Fibroblast of lung (primary cell): ENCODE measurements around the gene TSHZ2. TPM values are rescaled to one million over a fixed set of nuclear protein-coding genes. Genes with fewer than 3 reads are reported as not detected.

Experiments
- DNase-seq, 2 donors: peaks; one replicate each; pipeline versions ENCODE4 v3.0.0 to v3.0.0-alpha.2; 2010; ENCODE audit warnings: low read depth in 2 of 2
- H2AFZ ChIP-seq: 2 replicates; pipeline ENCODE4 v1.5.1; 2012; ENCODE audit warnings: low read length, control low read depth, inconsistent platforms
- H3K27ac ChIP-seq: 2 replicates; pipeline ENCODE4 v1.5.1; 2011; ENCODE audit warnings: low read length, control low read depth; ENCODE audit not compliant: insufficient read depth
- H3K27me3 ChIP-seq: 2 replicates; pipeline ENCODE4 v1.5.1; 2011; ENCODE audit warnings: mild to moderate bottlenecking, low read length; ENCODE audit not compliant: control insufficient read depth, insufficient read depth
- H3K36me3 ChIP-seq: 2 replicates; pipeline ENCODE4 v1.5.1; 2011; ENCODE audit warnings: low read length; ENCODE audit not compliant: control insufficient read depth, insufficient read depth
- H3K4me1 ChIP-seq: 2 replicates; pipeline ENCODE4 v1.5.1; 2011; ENCODE audit warnings: low read length; ENCODE audit not compliant: control insufficient read depth, insufficient read depth; ENCODE audit errors: extremely low read depth
- H3K4me2 ChIP-seq: 2 replicates; pipeline ENCODE4 v1.5.1; 2011; ENCODE audit warnings: low read length, control low read depth; ENCODE audit not compliant: insufficient read depth; ENCODE audit errors: extremely low read depth
- H3K4me3 ChIP-seq, 4 experiments: fragments of 200-600 bp in 1 of 4; sonication (generic) in 1 of 4; replicated peaks in 1 of 4; 2 replicates each; pipeline ENCODE4 v1.5.1; 2011 to 2016; ENCODE audit warnings: low read length in 4 of 4, low read depth in 3 of 4, mild to moderate bottlenecking in 3 of 4, control low read depth in 2 of 4, inconsistent platforms in 1 of 4, mixed read lengths in 1 of 4; ENCODE audit not compliant: insufficient read depth in 1 of 4; ENCODE audit errors: control extremely low read depth in 1 of 4
- H3K79me2 ChIP-seq: 2 replicates; pipeline ENCODE4 v1.5.1; 2012; ENCODE audit warnings: mild to moderate bottlenecking, low read length, inconsistent platforms; ENCODE audit not compliant: control insufficient read depth, insufficient read depth
- H3K9ac ChIP-seq: 2 replicates; pipeline ENCODE4 v1.5.1; 2011; ENCODE audit warnings: mild to moderate bottlenecking, low read length, control low read depth; ENCODE audit not compliant: insufficient read depth
- H3K9me3 ChIP-seq: 2 replicates; pipeline ENCODE4 v1.5.1; 2012; ENCODE audit warnings: low read depth, low read length; ENCODE audit not compliant: control insufficient read depth, insufficient read depth
- H4K20me1 ChIP-seq: 2 replicates; pipeline ENCODE4 v1.5.1; 2011; ENCODE audit warnings: low read length; ENCODE audit not compliant: control insufficient read depth, insufficient read depth; ENCODE audit errors: extremely low read depth
- EZH2 ChIP-seq: IDR thresholded peaks from 2 replicates; pipeline ENCODE4 v1.5.1; 2012; ENCODE audit warnings: low read length, control low read depth, mild to moderate bottlenecking; ENCODE audit errors: missing control alignments
- polyA plus RNA-seq, 2 donors: library from polyadenylated mRNA; depleted of rRNA in 1 of 2; stranded (reverse) in 1 of 2; unstranded in 1 of 2; fragments of >200 nt; gene quantifications; 2 replicates each; pipeline ENCODE4 v1.2.1, GENCODE V29; 2011 to 2012; ENCODE audit warnings: missing spikeins in 1 of 2
- total RNA-seq: library from RNA; depleted of rRNA; stranded (reverse); fragments of >200 nt; gene quantifications from 2 replicates; pipeline ENCODE4 v1.2.1, GENCODE V29; 2014
- TF ChIP-seq, protein P1 (sequence below), 2 donors: IDR thresholded peaks in 1 of 2; conservative IDR thresholded peaks in 1 of 2; 1 replicate in 1 of 2; 2 replicates in 1 of 2; pipeline ENCODE4 v1.5.1; 2011 to 2012; ENCODE audit warnings: low read length in 2 of 2, control low read depth in 1 of 2, inconsistent platforms in 1 of 2, low read depth in 1 of 2, mild to moderate bottlenecking in 1 of 2

Gene TSHZ2
- total and polyA plus RNA-seq, 2 donors (not counting 1 experiment from before 2014, with no cell fraction given) = 0.15 to 2.6 TPM

DNA sequence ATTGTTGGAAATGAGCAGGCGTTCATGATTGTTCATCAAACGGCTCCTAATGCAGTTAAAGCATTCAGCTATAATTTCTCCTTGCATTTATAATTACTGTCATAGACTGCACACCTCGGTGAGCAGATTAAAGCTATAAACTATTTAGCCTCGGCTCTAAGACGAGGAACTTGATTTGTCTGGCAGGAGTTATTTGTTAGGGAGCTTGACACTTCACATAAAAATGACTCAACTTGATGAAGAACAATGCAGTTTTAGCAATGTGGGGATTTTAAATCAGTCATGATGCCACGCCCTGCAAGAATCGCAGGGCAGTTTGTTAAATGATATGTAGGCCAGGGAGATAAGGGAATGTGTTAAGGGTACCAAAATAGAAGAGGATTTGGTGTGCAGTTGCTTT, 290.2 kb downstream of the TSHZ2 start:
- no peaks in the 10 kb centered on the region for H4K20me1 ChIP-seq
- no peak overlapping the region for H3K27ac ChIP-seq
- H3K4me3 ChIP-seq = no peak overlapping the region
- H3K79me2 ChIP-seq = no peaks in the 10 kb centered on the region
- no peaks in the 10 kb centered on the region for H3K36me3 ChIP-seq
- H3K9ac ChIP-seq = no peak overlapping the region
- TF ChIP-seq, protein P1, sequence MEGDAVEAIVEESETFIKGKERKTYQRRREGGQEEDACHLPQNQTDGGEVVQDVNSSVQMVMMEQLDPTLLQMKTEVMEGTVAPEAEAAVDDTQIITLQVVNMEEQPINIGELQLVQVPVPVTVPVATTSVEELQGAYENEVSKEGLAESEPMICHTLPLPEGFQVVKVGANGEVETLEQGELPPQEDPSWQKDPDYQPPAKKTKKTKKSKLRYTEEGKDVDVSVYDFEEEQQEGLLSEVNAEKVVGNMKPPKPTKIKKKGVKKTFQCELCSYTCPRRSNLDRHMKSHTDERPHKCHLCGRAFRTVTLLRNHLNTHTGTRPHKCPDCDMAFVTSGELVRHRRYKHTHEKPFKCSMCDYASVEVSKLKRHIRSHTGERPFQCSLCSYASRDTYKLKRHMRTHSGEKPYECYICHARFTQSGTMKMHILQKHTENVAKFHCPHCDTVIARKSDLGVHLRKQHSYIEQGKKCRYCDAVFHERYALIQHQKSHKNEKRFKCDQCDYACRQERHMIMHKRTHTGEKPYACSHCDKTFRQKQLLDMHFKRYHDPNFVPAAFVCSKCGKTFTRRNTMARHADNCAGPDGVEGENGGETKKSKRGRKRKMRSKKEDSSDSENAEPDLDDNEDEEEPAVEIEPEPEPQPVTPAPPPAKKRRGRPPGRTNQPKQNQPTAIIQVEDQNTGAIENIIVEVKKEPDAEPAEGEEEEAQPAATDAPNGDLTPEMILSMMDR (conservative IDR thresholded peaks at IDR 0.05 in 1 of 2, IDR thresholded peaks at IDR 0.05 in 1 of 2; ENCODE audit: low read depth in 1 of 2, low read length in 2 of 2) = no peak
- TF ChIP-seq EZH2 = no peak
- H3K27me3 ChIP-seq = no peaks in the 10 kb centered on the region
- no peak overlapping the region for H2AFZ ChIP-seq
- H3K4me2 ChIP-seq = no peak overlapping the region
- H3K9me3 ChIP-seq = no peaks in the 10 kb centered on the region
- no peaks in the 10 kb centered on the region for H3K4me1 ChIP-seq
- peak in 1 of 2 donors; percentile 42 for DNase-seq

- no peak overlapping the region for H3K27ac ChIP-seq
- H3K9ac ChIP-seq = no peak overlapping the region
- H3K4me3 ChIP-seq = no peak overlapping the region
- H3K36me3 ChIP-seq = no peaks in the 10 kb centered on the region
- no peaks in the 10 kb centered on the region for H3K4me1 ChIP-seq
- no peaks in the 10 kb centered on the region for H4K20me1 ChIP-seq
- no peaks in the 10 kb centered on the region for H3K27me3 ChIP-seq
- TF ChIP-seq, protein P1 (conservative IDR thresholded peaks at IDR 0.05 in 1 of 2, IDR thresholded peaks at IDR 0.05 in 1 of 2; ENCODE audit: low read depth in 1 of 2, low read length in 2 of 2) = no peak
- no peak for TF ChIP-seq EZH2
- no peaks in the 10 kb centered on the region for H3K79me2 ChIP-seq
- H3K9me3 ChIP-seq = no peaks in the 10 kb centered on the region
- no peak overlapping the region for H2AFZ ChIP-seq
- DNase-seq = no peak
- no peak overlapping the region for H3K4me2 ChIP-seq
These were observed 291.6 kb downstream of the TSHZ2 start for GRCh38 chr20:53263554-53264438.

DNA sequence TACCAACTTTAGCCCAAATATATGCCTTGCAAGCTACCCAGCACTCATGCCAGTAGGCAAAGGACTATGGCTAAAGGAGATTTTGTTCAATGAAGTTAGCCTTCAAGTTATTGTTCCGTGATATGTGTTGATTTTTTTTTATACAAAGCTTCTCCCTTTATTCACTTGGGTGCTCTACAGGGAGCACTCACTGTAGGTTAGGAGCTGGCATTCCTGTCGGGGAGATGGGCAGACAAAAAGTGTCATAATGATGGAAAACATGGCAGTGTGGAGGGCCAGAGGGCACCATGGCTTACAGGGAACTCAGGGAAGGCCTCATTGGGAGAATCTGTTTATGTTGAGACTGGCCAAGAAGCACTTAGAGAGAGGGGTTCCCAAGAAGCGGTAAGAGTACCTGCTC, 292.4 kb downstream of the TSHZ2 start:
- DNase-seq = no peak
- Histone ChIP-seq H3K27ac (no peak overlapping the region), H2AFZ (no peak overlapping the region), H3K4me3 (no peak overlapping the region), H3K4me1 (no peaks in the 10 kb centered on the region), H3K27me3 (no peaks in the 10 kb centered on the region), H3K36me3 (no peaks in the 10 kb centered on the region), H3K9me3 (no peaks in the 10 kb centered on the region), H3K9ac (no peak overlapping the region), H4K20me1 (no peaks in the 10 kb centered on the region), H3K4me2 (no peak overlapping the region), H3K79me2 (no peaks in the 10 kb centered on the region)
- no peak for TF ChIP-seq EZH2
- TF ChIP-seq, protein P1 (conservative IDR thresholded peaks at IDR 0.05 in 1 of 2, IDR thresholded peaks at IDR 0.05 in 1 of 2; ENCODE audit: low read depth in 1 of 2, low read length in 2 of 2) = no peak
